GM21360 (cell line): ENCODE results near the gene FCHSD2.
"Not testable (repeated sequence)": the region's sequence is repeated elsewhere in the genome, so short reads cannot be mapped to it uniquely, and the experiment has no call there.

ENCODE experiments used
- ATAC-seq: cut with Tn5 transposase; IDR thresholded peaks from one replicate; pipeline ENCODE4 v1.9.1; 2021; ENCODE audit warnings: mild to moderate bottlenecking, moderate library complexity; ENCODE audit not compliant: unreplicated experiment

FCHSD2 gene

GRCh38 chr11:73152086-73152853, 10.2 kb upstream of the FCHSD2 start:
- no peak for ATAC-seq

DNA sequence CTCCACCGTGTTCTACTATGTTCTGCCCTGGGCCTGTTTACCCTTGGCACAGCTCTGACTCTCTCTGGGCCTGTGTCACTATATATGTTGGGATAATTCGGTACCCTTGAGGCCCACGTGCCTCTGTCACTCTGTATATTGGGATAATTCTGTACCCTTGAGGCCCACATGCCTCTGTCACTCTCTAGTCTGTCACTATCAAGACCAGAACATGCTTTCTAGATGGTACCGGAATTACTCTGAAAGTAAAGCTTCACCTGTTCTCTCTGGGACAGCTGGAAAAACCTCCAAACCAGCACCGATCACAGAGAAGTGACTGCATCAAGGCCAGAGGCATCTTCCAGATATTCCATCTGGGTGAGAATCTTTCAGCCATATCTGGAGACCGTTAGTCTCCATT, 9.3 kb upstream of the FCHSD2 start:
- ATAC-seq, result no peak

DNA sequence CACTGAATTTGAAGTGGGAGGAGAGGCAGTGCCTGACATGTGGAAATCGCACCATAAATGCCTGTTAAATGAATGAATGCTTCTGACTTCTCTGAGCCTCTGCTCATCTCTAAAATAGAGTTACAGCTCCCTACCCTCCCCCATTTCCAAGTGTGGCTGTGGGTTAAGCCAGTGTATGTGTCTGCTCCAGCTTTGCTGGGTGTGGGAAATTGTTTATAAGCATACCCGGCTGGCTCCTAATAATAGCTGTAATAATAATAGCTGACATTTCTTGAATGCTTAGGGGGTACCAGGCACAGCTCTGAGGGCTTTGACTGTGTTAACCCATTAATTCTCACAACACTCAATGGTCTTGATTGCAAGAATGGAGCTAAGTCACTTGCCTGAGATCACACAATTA, 7.0 kb upstream of the FCHSD2 start:
- no peak for ATAC-seq

GRCh38 chr11:73147771-73148681, 5.9 kb upstream of the FCHSD2 start:
- ATAC-seq, result no peak

GRCh38 chr11:73145986-73146575, 4.0 kb upstream of the FCHSD2 start:
- ATAC-seq, result no peak

DNA sequence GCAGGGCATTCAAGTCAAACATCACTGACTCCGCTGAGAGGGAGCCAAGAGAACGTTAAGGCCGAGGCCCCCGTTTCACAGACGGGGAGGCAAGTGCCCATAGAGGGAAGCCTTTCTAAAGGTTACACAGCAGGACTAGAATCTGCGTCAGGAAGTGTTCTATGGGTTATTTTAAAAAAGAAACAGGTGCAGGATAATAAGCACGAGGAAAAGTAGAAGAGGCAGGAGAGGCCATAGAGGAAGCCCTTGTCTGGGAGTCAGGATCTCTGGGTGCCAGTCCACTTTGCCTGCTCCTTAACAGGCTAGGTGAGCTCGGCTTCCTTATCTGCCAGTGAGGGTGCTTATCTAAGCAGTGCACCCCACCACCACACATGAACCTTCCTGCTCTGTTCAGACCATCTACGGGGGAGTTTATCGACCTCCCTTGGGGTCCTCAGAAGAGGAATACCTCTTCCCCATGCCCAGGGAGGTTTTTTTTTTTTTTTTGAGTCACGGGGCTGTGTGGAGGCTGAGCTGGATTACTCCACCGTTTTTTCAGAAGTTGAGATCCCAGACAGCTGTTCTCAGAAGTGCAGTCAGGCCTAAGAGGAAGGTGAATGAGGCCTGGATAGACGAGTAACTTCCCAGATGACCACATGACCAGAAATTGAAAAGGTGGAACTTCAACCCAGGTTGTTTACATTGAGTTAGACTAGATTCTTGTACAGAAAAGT, 1.2 kb upstream of the FCHSD2 start:
- ATAC-seq, result no peak

DNA sequence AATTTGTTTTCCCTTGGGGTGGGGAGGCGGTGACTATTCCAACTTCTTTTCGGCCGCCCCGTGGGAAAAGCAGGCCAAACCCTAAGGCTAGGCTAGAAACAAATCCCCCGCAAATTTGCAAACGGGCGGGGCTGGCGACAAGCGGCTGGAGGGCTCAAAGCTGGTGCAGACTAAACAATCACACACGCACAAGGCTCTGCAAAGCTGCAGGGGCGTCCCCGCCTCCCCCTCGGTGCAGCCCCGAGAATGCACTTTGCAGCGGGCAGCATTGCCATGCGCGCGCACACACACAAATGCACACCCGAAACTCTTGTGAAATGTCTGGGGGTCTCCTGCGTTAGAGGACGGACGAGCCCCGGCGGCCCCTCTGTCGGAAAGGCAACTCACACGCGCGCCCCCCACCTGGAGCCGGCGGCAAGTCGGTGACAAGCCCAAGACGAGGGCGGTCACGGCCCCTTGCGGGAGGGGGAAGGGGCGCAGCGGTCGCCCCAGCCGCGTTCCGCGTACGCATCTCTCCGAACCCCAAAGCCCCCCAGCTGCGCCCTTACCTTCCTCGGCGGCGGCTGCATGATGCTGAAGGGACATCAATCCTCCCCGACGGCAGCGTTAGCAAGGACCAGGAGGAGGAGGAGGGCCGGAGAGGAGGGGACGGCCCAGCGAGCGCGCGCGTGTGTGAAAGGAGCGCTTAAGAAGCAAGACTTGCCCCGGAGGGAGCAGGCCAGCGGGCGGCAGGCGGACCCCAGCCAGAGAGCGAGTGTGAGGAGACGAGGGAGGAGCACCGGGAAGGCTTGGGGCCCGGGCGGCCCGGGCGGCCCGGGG, 600 bp downstream of the FCHSD2 start:
- ATAC-seq, result peak; percentile 29

GRCh38 chr11:73141031-73141308, 1.1 kb downstream of the FCHSD2 start:
- ATAC-seq, result no peak

- no peak for ATAC-seq
These were observed 1.7 kb downstream of the FCHSD2 start for GRCh38 chr11:73140213-73141030.

DNA sequence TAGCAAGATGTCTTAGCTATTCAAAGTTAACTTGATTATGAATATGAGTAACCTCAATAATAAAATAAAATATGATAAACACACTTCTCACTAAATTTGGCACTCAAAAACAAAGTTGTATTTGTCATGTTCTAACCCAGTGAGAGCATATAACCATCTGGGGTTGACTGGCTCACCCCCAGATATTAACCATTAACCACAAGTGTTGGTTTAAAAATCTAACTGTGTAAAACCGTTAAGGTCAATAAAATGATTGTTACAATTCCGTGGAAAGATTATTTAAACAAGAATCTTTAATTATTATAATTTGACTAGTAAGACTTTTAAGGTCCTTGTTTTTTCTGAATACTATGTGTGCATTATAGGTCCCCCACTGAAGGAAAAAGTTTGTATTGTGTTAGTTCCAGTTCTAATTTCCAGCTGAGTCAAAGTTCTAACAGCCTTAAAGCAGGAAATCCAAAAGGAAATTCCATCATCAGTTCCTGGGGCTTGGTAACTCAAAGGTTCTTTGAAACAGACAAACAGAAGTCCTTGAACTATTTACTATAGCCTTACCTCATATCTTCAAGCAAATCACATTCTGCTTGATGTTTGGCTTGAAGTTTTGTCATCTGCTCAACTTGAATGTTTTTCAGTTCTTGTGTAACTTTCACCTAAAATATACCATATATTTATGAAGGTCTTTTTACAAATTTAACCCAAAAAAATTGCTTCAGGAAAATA, 2.5 kb downstream of the FCHSD2 start:
- ATAC-seq, result no peak

- no peak for ATAC-seq
These were observed 4.2 kb downstream of the FCHSD2 start for GRCh38 chr11:73137944-73138274.

GRCh38 chr11:73137262-73137943, 4.7 kb downstream of the FCHSD2 start:
- no peak for ATAC-seq

DNA sequence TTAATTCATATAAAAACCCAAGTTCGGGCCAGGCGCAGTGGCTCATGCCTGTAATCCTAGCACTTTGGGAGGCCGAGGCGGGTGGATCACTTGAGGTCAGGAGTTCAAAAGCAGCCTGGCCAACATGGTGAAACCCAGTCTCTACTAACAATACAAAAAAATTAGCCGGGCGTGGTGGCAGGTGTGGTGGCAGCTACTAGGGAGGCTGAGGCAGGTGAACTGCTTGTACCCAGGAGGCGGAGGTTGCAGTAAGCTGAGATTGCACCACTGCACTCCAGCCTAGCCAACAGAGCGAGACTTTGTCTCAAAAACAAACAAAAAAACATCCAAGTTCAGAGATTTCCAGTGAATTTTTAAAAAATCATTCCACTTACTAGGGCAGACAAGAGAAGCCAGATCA, 5.4 kb downstream of the FCHSD2 start:
- not testable (repeated sequence) for ATAC-seq

GRCh38 chr11:73135346-73136284, 6.5 kb downstream of the FCHSD2 start:
- no peak for ATAC-seq

DNA sequence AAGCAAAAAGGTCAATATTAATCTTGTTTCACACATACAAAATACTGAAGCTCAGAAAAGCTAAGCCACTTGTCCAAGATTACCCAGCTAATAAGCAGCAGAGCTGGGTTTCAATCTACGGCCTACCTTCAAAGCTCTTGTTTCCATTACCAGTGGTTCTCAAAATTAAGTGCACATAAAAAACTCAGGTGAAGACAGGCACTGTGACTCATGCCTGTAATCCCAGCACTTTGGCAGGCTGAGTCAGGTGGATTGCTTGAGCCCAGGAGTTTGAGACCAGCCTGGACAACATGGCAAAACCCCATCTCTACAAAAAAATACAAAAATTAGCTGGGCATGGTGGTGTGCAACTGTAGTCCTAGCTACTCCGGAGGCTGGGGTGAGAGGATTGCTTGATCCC, 9.8 kb downstream of the FCHSD2 start:
- not testable (repeated sequence) for ATAC-seq

- no peak for ATAC-seq
These were observed 11.9 kb downstream of the FCHSD2 start for GRCh38 chr11:73130181-73130580.

GRCh38 chr11:73129198-73129597, 12.9 kb downstream of the FCHSD2 start:
- no peak for ATAC-seq
